ENCODE measurements around the gene SLC12A9.

Gene SLC12A9

DNA sequence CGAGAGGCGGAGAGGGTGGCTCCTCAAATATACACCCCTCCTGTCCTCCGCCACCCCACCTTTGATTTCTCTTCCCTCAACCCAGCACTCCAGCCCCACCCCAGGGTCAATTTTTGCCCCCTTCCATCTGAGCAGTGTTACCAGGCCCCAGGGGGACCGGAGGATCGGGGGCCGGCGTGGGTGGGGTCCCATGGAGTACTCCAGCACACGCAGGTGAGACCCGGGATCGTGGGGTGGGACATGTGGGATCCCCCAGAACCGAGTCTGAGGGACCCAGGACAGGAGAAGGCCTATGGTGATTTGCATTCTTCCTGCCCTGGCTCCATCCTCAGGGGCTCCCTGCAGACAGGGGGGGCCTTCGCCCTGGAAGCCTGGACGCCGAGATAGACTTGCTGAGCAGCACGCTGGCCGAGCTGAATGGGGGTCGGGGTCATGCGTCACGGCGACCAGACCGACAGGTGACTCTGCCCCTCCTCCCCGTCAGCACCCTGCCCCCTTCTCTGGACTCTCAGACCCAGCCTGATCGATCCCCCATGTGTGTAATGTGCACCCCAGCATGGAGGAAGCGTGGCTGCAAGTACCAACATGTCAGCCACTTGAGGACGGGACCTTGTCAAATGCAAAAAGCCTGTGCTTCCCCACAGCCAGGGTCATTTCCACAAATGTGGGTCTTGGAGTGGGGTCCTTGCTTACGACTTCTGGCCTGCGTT is 15.4 kb downstream of the SLC12A9 start:
- H3K27ac ChIP-seq (ENCODE audit: low read length) = peak overlapping the region; percentile 79
- peaks cover 15% of the 10 kb centered on the region for H3K4me1 ChIP-seq (ENCODE audit: low read length)
- peaks cover 25% of the 10 kb centered on the region for H3K79me2 ChIP-seq (ENCODE audit: low read length)
- H3K27me3 ChIP-seq (ENCODE audit: low read depth, low read length) = no peaks in the 10 kb centered on the region
- TF ChIP-seq EZH2phosphoT487 (IDR thresholded peaks at IDR 0.05; ENCODE audit: low read depth) = no peak
- TF ChIP-seq, protein P1, sequence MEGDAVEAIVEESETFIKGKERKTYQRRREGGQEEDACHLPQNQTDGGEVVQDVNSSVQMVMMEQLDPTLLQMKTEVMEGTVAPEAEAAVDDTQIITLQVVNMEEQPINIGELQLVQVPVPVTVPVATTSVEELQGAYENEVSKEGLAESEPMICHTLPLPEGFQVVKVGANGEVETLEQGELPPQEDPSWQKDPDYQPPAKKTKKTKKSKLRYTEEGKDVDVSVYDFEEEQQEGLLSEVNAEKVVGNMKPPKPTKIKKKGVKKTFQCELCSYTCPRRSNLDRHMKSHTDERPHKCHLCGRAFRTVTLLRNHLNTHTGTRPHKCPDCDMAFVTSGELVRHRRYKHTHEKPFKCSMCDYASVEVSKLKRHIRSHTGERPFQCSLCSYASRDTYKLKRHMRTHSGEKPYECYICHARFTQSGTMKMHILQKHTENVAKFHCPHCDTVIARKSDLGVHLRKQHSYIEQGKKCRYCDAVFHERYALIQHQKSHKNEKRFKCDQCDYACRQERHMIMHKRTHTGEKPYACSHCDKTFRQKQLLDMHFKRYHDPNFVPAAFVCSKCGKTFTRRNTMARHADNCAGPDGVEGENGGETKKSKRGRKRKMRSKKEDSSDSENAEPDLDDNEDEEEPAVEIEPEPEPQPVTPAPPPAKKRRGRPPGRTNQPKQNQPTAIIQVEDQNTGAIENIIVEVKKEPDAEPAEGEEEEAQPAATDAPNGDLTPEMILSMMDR (IDR thresholded peaks at IDR 0.05; ENCODE audit: low read depth, low read length) = no peak
- H3K4me3 ChIP-seq (ENCODE audit: low read length) = peak overlapping the region; percentile 91
- H3K36me3 ChIP-seq (replicated peaks; ENCODE audit: low read depth, low read length) = peaks cover 13% of the 10 kb centered on the region
- peak overlapping the region; percentile 29; the same call in 1 of the 2 replicates for H2AFZ ChIP-seq (ENCODE audit: low read depth, low read length)
- H3K9ac ChIP-seq (ENCODE audit: low read length) = peak overlapping the region; percentile 99
- H3K4me2 ChIP-seq (ENCODE audit: low read length) = peak overlapping the region; percentile 89
- no peaks in the 10 kb centered on the region for H4K20me1 ChIP-seq (ENCODE audit: insufficient read depth, low read length)
- no peaks in the 10 kb centered on the region for H3K9me3 ChIP-seq (ENCODE audit: insufficient read depth, low read length)

DNA sequence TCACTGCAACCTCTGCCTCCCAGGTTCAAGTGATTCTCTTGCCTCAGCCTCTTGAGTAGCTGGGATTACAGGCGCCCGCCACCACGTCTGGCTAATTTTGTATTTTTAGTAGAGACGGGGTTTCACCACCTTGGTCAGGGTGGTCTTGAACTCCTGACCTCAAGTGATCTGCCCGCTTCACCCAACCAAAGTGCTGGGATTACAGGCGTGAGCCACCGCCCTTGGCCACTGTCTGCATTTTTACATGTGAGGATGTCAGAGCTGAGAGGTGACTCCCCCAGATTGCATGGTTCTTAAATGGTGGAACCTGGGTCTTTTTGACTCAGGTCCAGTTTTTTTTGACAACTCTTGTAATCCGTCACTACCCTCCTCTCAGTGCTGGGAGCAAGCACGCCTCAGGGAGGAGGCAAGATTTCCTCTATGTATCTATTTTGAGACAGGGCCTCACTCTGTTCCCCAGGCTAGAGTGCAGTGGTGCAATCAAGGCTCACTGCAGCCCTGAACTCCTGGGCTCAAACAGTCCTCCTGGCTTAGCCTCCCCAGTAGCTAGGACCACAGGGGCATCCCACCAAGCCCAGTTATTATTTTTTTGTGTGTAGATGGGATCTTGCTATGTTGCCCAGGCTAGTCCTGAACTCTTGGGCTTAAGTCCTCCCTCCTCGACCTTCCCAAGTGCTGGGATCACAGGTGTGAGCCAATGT is 21.2 kb downstream of the SLC12A9 start:
- Histone ChIP-seq H3K27me3 (ENCODE audit: low read depth, low read length) (no peaks in the 10 kb centered on the region), H3K4me2 (ENCODE audit: low read length) (peak overlapping the region; percentile 91), H3K4me3 (ENCODE audit: low read length) (peak overlapping the region; percentile 94), H3K27ac (ENCODE audit: low read length) (0 out of 2 replicates have a peak overlapping the region, but pooled peaks have one; percentile 68), H3K79me2 (ENCODE audit: low read length) (peaks cover 52% of the 10 kb centered on the region), H2AFZ (ENCODE audit: low read depth, low read length) (no peak overlapping the region), H3K4me1 (ENCODE audit: low read length) (peaks cover 20% of the 10 kb centered on the region), H3K9me3 (ENCODE audit: insufficient read depth, low read length) (no peaks in the 10 kb centered on the region), H4K20me1 (ENCODE audit: insufficient read depth, low read length) (peaks cover 29% of the 10 kb centered on the region), H3K9ac (ENCODE audit: low read length) (peak overlapping the region; percentile 85; the same call in 1 of the 2 replicates), H3K36me3 (replicated peaks; ENCODE audit: low read depth, low read length) (peaks cover 53% of the 10 kb centered on the region)
- TF ChIP-seq EZH2phosphoT487 (IDR thresholded peaks at IDR 0.05; ENCODE audit: low read depth) = no peak
- TF ChIP-seq, protein P1 (IDR thresholded peaks at IDR 0.05; ENCODE audit: low read depth, low read length) = no peak

DNA sequence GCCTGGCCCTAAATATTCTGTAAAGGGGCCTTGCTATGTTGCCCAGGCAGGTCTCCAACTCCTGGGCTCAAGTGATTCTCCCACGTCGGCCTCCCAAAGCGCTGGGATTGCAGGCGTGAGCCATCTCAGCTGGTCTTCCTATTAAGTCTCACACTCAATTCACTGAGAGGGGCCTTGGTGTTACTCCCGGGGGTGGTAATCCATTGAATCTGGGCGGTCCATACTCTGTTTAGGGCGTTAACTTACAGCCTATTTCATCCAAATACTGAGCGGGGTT is 21.7 kb downstream of the SLC12A9 start:
- Histone ChIP-seq H3K79me2 (ENCODE audit: low read length) (peaks cover 52% of the 10 kb centered on the region), H3K4me2 (ENCODE audit: low read length) (peak overlapping the region; percentile 91), H3K9ac (ENCODE audit: low read length) (peak overlapping the region; percentile 85), H4K20me1 (ENCODE audit: insufficient read depth, low read length) (peaks cover 33% of the 10 kb centered on the region), H3K9me3 (ENCODE audit: insufficient read depth, low read length) (no peaks in the 10 kb centered on the region), H3K4me1 (ENCODE audit: low read length) (peaks cover 16% of the 10 kb centered on the region), H3K4me3 (ENCODE audit: low read length) (peak overlapping the region; percentile 94), H3K27ac (ENCODE audit: low read length) (peak overlapping the region; percentile 68), H3K27me3 (ENCODE audit: low read depth, low read length) (no peaks in the 10 kb centered on the region), H2AFZ (ENCODE audit: low read depth, low read length) (0 out of 2 replicates have a peak overlapping the region, but pooled peaks have one; percentile 19), H3K36me3 (replicated peaks; ENCODE audit: low read depth, low read length) (peaks cover 56% of the 10 kb centered on the region)
- TF ChIP-seq EZH2phosphoT487 (IDR thresholded peaks at IDR 0.05; ENCODE audit: low read depth) = no peak

DNA sequence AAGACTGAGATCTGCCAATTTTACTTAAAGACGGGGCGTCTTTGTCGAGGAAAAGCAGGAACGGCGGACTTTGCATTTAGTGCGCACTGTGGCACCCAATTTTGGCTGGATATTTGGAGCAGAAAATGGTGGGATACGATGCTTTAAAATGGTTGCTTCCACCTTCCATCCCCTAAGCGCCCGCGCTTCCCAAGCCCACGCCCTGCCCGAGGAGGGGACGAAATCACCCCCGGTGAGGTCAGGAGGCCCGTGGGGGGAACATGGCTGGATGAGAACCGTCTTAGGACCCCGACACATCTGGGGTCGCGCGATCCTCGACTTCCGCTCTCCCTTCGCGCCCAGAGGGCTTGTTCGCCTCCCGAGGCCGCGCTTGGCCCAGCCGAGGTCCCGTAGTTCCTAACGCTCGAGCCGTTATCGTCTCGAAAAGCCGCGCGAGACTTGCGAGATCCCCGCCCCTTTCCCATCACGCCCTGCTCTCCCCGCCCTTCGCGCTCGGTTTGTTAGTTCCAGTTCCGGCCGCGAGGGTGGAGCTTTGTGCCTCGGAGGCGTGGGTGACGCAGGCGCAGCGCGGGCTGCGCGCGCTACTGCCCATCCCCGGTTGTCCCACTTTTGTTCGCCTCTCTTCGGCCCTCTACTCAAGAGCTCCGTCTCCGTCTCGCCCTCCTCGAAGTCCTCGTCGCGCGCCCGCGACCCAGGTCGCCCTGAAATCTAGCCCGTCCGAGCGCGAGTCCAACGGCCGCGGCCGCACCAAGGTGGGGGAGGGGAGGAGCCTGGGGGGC is 22.3 kb downstream of the SLC12A9 start, which contains the start of gene SRRT:
TSS of gene SRRT (plus strand) at position 527 of the 779 bp plus-strand sequence. CDS start 488 bp downstream, outside the sequence.
- Histone ChIP-seq H3K79me2 (ENCODE audit: low read length) (peaks cover 57% of the 10 kb centered on the region), H3K36me3 (replicated peaks; ENCODE audit: low read depth, low read length) (peaks cover 60% of the 10 kb centered on the region), H3K27ac (ENCODE audit: low read length) (peak within 1 kb of the TSS; percentile 83), H3K4me2 (ENCODE audit: low read length) (peak within 1 kb of the TSS; percentile 91), H3K27me3 (ENCODE audit: low read depth, low read length) (no peaks in the 10 kb centered on the region), H3K9ac (ENCODE audit: low read length) (peak within 1 kb of the TSS; percentile 99), H3K4me3 (ENCODE audit: low read length) (peak within 1 kb of the TSS; percentile 94), H4K20me1 (ENCODE audit: insufficient read depth, low read length) (peaks cover 39% of the 10 kb centered on the region), H3K4me1 (ENCODE audit: low read length) (peaks cover 16% of the 10 kb centered on the region), H3K9me3 (ENCODE audit: insufficient read depth, low read length) (no peaks in the 10 kb centered on the region), H2AFZ (ENCODE audit: low read depth, low read length) (0 out of 2 replicates have a peak within 1 kb of the TSS, but pooled peaks have one; percentile 19)
- no peak for TF ChIP-seq EZH2phosphoT487 (IDR thresholded peaks at IDR 0.05; ENCODE audit: low read depth)
- TF ChIP-seq, protein P1 (IDR thresholded peaks at IDR 0.05; ENCODE audit: low read depth, low read length) = no peak

All from OCI-LY3 (cell line).